Stomach smooth muscle (tissue), 2 donors: ENCODE data around the gene ABCA13.

Experiments
- H3K27ac ChIP-seq: one replicate; pipeline ENCODE4 v1.7.0; 2013; ENCODE audit warnings: mild to moderate bottlenecking, low read length, inconsistent platforms
- H3K27me3 ChIP-seq, 2 donors: one replicate each; pipeline ENCODE4 v1.7.0; 2013; ENCODE audit warnings: low read length in 2 of 2; ENCODE audit not compliant: insufficient read depth in 2 of 2, control insufficient read depth in 1 of 2
- H3K36me3 ChIP-seq, 2 donors: one replicate each; pipeline ENCODE4 v1.7.0; 2013; ENCODE audit warnings: low read length in 2 of 2; ENCODE audit not compliant: control insufficient read depth in 2 of 2, insufficient read depth in 2 of 2
- H3K4me1 ChIP-seq: one replicate; pipeline ENCODE4 v1.7.0; 2013; ENCODE audit warnings: low read length; ENCODE audit not compliant: control insufficient read depth, insufficient read depth
- H3K4me3 ChIP-seq, 2 donors: one replicate each; pipeline ENCODE4 v1.7.0; 2013; ENCODE audit warnings: low read length in 2 of 2
- H3K9ac ChIP-seq, 2 donors: one replicate each; pipeline ENCODE4 v1.7.0; 2013; ENCODE audit warnings: low read length in 2 of 2, mild to moderate bottlenecking in 1 of 2
- H3K9me3 ChIP-seq, 2 donors: one replicate each; pipeline ENCODE4 v1.7.0; 2013; ENCODE audit warnings: low read length in 2 of 2; ENCODE audit not compliant: control insufficient read depth in 2 of 2
- donor health status: healthy.
- donor health status: Pancreatic carcinoma.

The ABCA13 gene

DNA sequence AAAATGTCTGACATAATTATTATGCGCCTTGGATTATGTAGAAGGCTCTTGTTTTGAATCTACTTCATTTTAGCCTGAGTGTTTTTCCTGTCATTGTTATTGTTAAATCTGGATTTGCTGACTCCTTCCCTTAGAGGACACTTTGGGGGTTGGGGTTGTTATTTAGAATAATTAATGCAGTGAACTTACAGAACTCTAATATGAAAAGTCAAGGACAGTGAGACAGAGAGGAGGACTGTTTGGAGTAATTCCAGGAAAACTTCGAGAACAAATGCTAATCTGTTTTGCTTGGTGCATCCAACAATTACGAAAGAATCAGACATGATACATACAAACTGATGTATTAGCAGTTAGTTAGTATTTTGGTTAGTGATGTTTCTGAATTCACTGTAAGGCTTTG is 146.1 kb downstream of the ABCA13 start:
- Histone ChIP-seq H3K4me1 (no peaks in the 10 kb centered on the region), H3K4me3 (no peak overlapping the region), H3K36me3 (no peaks in the 10 kb centered on the region), H3K9me3 (no peaks in the 10 kb centered on the region), H3K9ac (no peak overlapping the region), H3K27ac (no peak overlapping the region), H3K27me3 (no peaks in the 10 kb centered on the region)

DNA sequence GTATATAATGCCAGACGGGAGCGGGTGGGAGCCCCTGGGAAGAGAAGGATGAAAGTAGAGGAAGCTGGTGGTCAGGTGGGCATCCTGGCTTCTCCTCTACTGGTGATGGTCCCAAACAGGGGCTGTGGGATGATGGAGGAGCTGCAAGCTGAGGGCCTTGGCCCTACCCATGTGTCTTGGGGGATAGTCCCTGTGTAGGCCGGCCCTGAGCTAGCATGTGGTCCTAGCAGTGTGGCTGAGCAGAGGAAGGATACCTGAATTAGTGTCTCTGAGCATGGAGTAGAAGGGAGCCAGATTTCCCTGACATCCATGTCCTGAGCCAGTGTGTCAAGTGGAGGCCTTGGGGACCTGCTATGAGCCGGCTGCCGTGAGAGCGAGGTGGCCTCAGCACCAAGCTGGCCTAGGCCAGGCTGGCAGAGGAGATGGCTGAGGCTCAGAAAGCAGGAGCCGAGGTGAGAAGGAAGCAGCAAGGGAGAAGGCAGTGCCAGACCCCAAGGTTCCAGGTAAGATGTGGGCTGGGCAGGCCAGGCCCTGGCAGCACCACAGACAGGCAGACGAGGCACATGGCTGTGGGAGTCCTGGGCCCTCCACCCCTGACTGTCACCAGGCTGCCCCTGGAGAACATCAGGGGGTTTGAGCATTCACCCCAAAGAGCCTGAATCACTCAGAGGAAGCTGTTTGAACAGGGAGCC is 150.2 kb downstream of the ABCA13 start:
- H3K27me3 ChIP-seq = no peaks in the 10 kb centered on the region

DNA sequence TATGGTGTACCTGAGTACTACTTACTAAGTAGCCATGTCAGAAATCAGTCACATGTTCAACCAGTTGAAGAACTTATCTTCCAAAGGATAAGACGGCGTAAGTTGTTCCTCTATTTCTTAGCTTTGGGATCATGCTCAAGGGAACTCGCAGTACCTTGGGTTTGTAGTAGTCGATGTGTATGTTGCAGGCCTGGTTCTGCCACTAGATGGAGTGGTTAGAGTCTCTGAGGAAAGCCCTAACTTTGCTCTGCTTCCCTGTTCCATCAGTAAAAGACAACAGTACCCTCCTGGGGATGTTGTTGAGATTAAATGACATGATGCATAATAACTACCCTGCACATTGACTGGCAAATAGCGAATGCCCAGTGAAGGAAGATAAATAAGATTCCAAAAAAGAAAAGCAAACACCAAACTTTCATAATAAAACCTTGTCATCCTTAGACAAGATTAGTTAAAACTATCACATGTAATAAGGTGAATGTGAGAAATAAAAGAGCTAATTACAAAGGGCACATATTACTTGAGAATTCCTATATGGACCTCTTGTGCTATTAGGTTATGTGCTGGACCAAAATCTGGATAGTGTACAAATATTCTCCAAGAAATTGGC is 165.9 kb downstream of the ABCA13 start:
- Histone ChIP-seq H3K27me3 (no peaks in the 10 kb centered on the region), H3K36me3 (no peaks in the 10 kb centered on the region), H3K9me3 (no peaks in the 10 kb centered on the region), H3K27ac (no peak overlapping the region), H3K4me1 (no peaks in the 10 kb centered on the region), H3K4me3 (no peak overlapping the region), H3K9ac (no peak overlapping the region)

More for the DNA sequence above, 150.2 kb downstream of the ABCA13 start:
- no peaks in the 10 kb centered on the region for H3K4me1 ChIP-seq
- H3K36me3 ChIP-seq = no peaks in the 10 kb centered on the region
- peaks cover 10 to 14% of the 10 kb centered on the region in 2 donors for H3K9me3 ChIP-seq
- H3K27ac ChIP-seq = no peak overlapping the region
- H3K9ac ChIP-seq = no peak overlapping the region
- H3K4me3 ChIP-seq = no peak overlapping the region

DNA sequence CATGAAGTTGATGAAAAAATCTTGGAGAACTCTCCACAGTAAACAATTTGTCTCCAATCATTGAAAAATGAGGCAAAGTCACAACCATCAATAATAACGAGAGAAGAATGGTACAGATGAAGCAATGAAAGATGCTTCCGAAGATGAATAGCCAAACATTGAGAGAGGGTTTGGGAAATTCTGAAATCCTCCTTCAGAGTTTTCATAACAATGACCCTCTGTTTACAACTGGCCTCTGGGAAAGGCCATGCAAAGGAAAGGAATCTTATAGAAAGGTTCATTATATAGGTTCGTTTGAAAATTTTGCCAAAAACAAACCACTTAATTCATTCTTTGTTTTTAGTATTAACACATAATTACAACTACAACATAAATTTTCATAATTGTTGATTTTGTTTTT is 166.5 kb downstream of the ABCA13 start:
- H3K4me3 ChIP-seq = no peak overlapping the region
- no peaks in the 10 kb centered on the region for H3K9me3 ChIP-seq
- no peaks in the 10 kb centered on the region for H3K36me3 ChIP-seq
- H3K27ac ChIP-seq = no peak overlapping the region
- no peaks in the 10 kb centered on the region for H3K27me3 ChIP-seq
- H3K9ac ChIP-seq = no peak overlapping the region
- no peaks in the 10 kb centered on the region for H3K4me1 ChIP-seq

DNA sequence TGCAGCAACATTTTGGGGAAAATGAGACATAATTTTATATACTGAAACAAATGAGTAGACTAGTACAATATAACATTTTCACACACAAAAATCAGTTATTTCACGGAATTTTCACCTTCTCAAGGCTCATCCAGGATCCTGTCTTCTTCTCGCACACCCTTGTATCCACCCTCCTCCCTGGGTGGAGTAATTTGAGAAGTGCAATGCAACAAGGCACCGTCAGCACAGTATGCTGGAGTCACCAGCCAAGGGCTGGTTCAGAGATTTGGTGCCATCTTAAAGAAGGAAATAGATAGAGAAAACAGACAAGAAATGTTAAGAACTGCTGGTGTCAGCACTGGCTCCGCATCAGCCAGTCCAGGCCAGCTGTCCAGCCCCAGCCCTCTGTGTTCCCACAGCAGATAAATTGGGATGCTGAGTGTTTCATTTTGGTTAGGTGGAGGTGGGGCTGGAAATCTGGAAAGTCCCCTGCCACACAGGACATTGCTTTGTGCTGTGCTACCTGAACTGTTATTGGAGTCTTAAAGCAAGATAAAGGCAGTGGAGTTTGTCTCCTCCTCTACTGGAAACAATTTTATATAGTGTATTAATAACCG is 176.1 kb downstream of the ABCA13 start:
- Histone ChIP-seq H3K9ac (no peak overlapping the region), H3K4me3 (no peak overlapping the region), H3K27ac (no peak overlapping the region), H3K9me3 (peaks cover 0 to 3% of the 10 kb centered on the region in 2 donors), H3K36me3 (no peaks in the 10 kb centered on the region), H3K4me1 (no peaks in the 10 kb centered on the region), H3K27me3 (no peaks in the 10 kb centered on the region)

- no peaks in the 10 kb centered on the region for H3K36me3 ChIP-seq
- H3K4me1 ChIP-seq = no peaks in the 10 kb centered on the region
- no peak overlapping the region for H3K9ac ChIP-seq
- H3K27me3 ChIP-seq = no peaks in the 10 kb centered on the region
- H3K4me3 ChIP-seq = no peak overlapping the region
- no peaks in the 10 kb centered on the region for H3K9me3 ChIP-seq
- no peak overlapping the region for H3K27ac ChIP-seq
Measured at GRCh38 chr7:48350515-48350914, 179.3 kb downstream of the ABCA13 start.

DNA sequence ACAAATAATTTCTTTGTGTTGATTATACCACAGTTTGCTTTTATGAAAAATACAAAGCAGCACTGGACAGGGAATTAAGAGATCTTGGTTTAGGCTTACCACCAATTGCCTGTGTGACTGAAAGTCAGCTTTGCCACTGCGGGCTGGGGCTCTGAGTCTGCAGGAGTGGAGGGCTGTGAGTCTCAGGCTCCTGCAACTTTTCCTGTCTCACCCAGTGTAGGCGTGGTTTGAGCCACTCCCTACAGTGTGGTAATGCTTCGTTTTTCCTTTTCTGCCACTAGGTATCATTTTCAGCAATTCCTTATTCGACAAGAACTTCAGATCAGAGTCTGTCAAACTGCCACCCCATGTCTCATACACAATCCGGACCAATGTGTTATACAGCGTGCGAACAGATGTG is 180.6 kb downstream of the ABCA13 start:
- H3K4me3 ChIP-seq = no peak overlapping the region
- no peak overlapping the region for H3K9ac ChIP-seq
- H3K27ac ChIP-seq = no peak overlapping the region
- H3K36me3 ChIP-seq = no peaks in the 10 kb centered on the region
- H3K4me1 ChIP-seq = no peaks in the 10 kb centered on the region
- no peaks in the 10 kb centered on the region for H3K27me3 ChIP-seq
- no peaks in the 10 kb centered on the region for H3K9me3 ChIP-seq

DNA sequence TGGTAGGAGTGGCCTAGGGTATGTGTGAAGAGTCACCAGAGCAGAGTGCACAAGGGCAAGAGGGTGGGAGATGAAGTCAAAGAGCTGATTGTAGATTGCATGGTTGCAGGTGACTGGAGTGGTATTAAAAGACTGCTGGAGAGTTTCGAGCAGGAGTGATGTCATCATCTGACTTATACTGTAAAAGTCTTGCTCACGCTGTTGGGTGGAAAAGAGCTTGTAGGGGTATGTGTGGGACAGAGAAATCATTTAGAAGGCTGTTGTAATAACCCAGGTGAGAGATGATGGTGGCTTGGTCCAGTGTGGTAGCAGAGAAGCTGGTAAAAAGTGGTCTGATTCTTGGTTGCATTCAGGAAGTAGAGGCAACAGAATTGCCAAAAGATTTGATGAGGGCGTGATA is 184.1 kb downstream of the ABCA13 start:
- no peaks in the 10 kb centered on the region for H3K36me3 ChIP-seq
- H3K9ac ChIP-seq = no peak overlapping the region
- no peak overlapping the region for H3K27ac ChIP-seq
- H3K4me3 ChIP-seq = no peak overlapping the region
- no peaks in the 10 kb centered on the region for H3K4me1 ChIP-seq
- H3K9me3 ChIP-seq = no peaks in the 10 kb centered on the region
- H3K27me3 ChIP-seq = no peaks in the 10 kb centered on the region

GRCh38 chr7:48360574-48360973 is 189.3 kb downstream of the ABCA13 start:
- H3K27me3 ChIP-seq = no peaks in the 10 kb centered on the region
- H3K4me3 ChIP-seq = no peak overlapping the region
- H3K27ac ChIP-seq = no peak overlapping the region
- H3K9me3 ChIP-seq = no peaks in the 10 kb centered on the region
- H3K36me3 ChIP-seq = no peaks in the 10 kb centered on the region
- no peaks in the 10 kb centered on the region for H3K4me1 ChIP-seq
- H3K9ac ChIP-seq = no peak overlapping the region

- Histone ChIP-seq H3K4me1 (no peaks in the 10 kb centered on the region), H3K36me3 (no peaks in the 10 kb centered on the region), H3K27me3 (no peaks in the 10 kb centered on the region), H3K9ac (no peak overlapping the region), H3K4me3 (no peak overlapping the region), H3K9me3 (no peaks in the 10 kb centered on the region), H3K27ac (no peak overlapping the region)
Measured at GRCh38 chr7:48363174-48363573, 191.9 kb downstream of the ABCA13 start.

DNA sequence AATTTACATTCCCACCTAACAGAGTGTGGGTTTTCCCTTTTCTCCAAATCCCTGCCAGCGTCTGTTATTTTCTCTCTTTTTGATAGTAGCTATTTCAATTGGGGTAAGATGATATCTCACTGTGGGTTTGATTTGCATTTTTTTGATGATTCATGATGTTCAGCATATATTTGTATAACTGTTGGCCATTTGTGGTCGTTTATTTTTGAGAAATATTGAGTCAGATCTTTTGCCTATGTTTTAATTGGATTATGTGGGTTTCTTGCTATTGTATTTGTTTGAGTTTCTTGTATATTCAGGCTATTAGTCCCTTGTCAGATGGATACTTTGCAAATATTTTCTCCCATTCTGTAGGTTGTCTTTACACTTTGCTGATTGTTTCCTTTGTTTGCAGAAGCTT is 193.8 kb downstream of the ABCA13 start:
- Histone ChIP-seq H3K4me3 (no peak overlapping the region), H3K9me3 (no peaks in the 10 kb centered on the region), H3K36me3 (no peaks in the 10 kb centered on the region), H3K27ac (no peak overlapping the region), H3K4me1 (no peaks in the 10 kb centered on the region), H3K9ac (no peak overlapping the region), H3K27me3 (no peaks in the 10 kb centered on the region)
